Endothelial cell (in vitro differentiated cells): Measurements from ENCODE around the gene PRICKLE1. TPM values are rescaled to one million over a fixed set of nuclear protein-coding genes. Genes with fewer than 3 reads are reported as not detected.

ENCODE experiments used
- DNase-seq: peaks from one replicate; pipeline ENCODE4 v3.0.0; 2021; ENCODE audit warnings: low spot score
- H3K27ac Mint-ChIP-seq: one replicate; pipeline ENCODE4 v1.8.0; 2021; ENCODE audit warnings: mixed read lengths, inconsistent platforms; ENCODE audit not compliant: unreplicated experiment
- H3K27me3 Mint-ChIP-seq: one replicate; pipeline ENCODE4 v1.8.0; 2021; ENCODE audit warnings: mild to moderate bottlenecking, moderate library complexity, mixed read lengths, inconsistent platforms; ENCODE audit not compliant: unreplicated experiment
- H3K36me3 Mint-ChIP-seq: one replicate; pipeline ENCODE4 v1.8.0; 2021; ENCODE audit warnings: mild to moderate bottlenecking, low read depth, mixed read lengths, inconsistent platforms; ENCODE audit not compliant: unreplicated experiment
- H3K4me1 Mint-ChIP-seq: one replicate; pipeline ENCODE4 v1.8.0; 2021; ENCODE audit warnings: mild to moderate bottlenecking, mixed read lengths, inconsistent platforms; ENCODE audit not compliant: unreplicated experiment
- H3K4me3 Mint-ChIP-seq: one replicate; pipeline ENCODE4 v1.8.0; 2021; ENCODE audit warnings: mild to moderate bottlenecking, mixed read lengths, inconsistent platforms; ENCODE audit not compliant: unreplicated experiment
- H3K9me3 Mint-ChIP-seq: one replicate; pipeline ENCODE4 v1.8.0; 2021; ENCODE audit warnings: mixed read lengths, inconsistent platforms; ENCODE audit not compliant: unreplicated experiment
- CTCF ChIP-seq: fragments of 200-600 bp; sonication (generic); IDR thresholded peaks from one replicate; pipeline ENCODE4 v1.5.0; 2021; ENCODE audit warnings: antibody characterized with exemption; ENCODE audit not compliant: unreplicated experiment
- total RNA-seq: library from RNA; stranded (reverse); fragmentation: NEBNext Ultra II Directional; extraction: Animal tissue kit (Norgen Biotek cat#: 25700); gene quantifications from one replicate; pipeline ENCODE4 v1.2.1, GENCODE V29; 2021; ENCODE audit not compliant: unreplicated experiment

PRICKLE1 gene
- total RNA-seq, 1 donor from 2014 or later: 15.6 TPM

- H3K27ac Mint-ChIP-seq: no peak overlapping the region
- TF ChIP-seq CTCF: no peak
- no peaks in the 10 kb centered on the region for H3K9me3 Mint-ChIP-seq
- no peaks in the 10 kb centered on the region for H3K36me3 Mint-ChIP-seq
- H3K4me3 Mint-ChIP-seq: no peak overlapping the region
- DNase-seq: no peak
- no peaks in the 10 kb centered on the region for H3K27me3 Mint-ChIP-seq
- H3K4me1 Mint-ChIP-seq: peaks cover 28% of the 10 kb centered on the region
Measured at GRCh38 chr12:42475106-42475505, 114.4 kb downstream of the PRICKLE1 start.

- DNase-seq: no peak
- H3K9me3 Mint-ChIP-seq: no peaks in the 10 kb centered on the region
- no peak overlapping the region for H3K4me3 Mint-ChIP-seq
- no peaks in the 10 kb centered on the region for H3K27me3 Mint-ChIP-seq
- peaks cover 29% of the 10 kb centered on the region for H3K4me1 Mint-ChIP-seq
- H3K36me3 Mint-ChIP-seq: peaks cover 2% of the 10 kb centered on the region
- H3K27ac Mint-ChIP-seq: no peak overlapping the region
- TF ChIP-seq CTCF: no peak
Measured at GRCh38 chr12:42474391-42474790, 115.2 kb downstream of the PRICKLE1 start.

- no peaks in the 10 kb centered on the region for H3K27me3 Mint-ChIP-seq
- no peak for DNase-seq
- peaks cover 4% of the 10 kb centered on the region for H3K36me3 Mint-ChIP-seq
- H3K27ac Mint-ChIP-seq: no peak overlapping the region
- no peak for TF ChIP-seq CTCF
- peaks cover 32% of the 10 kb centered on the region for H3K4me1 Mint-ChIP-seq
- no peaks in the 10 kb centered on the region for H3K9me3 Mint-ChIP-seq
- no peak overlapping the region for H3K4me3 Mint-ChIP-seq
Measured at GRCh38 chr12:42473561-42473960, 116.0 kb downstream of the PRICKLE1 start.

GRCh38 chr12:42473130-42473529 is 116.4 kb downstream of the PRICKLE1 start:
- TF ChIP-seq CTCF: no peak
- no peaks in the 10 kb centered on the region for H3K9me3 Mint-ChIP-seq
- H3K4me1 Mint-ChIP-seq: peaks cover 32% of the 10 kb centered on the region
- H3K4me3 Mint-ChIP-seq: no peak overlapping the region
- peaks cover 4% of the 10 kb centered on the region for H3K36me3 Mint-ChIP-seq
- no peak overlapping the region for H3K27ac Mint-ChIP-seq
- no peaks in the 10 kb centered on the region for H3K27me3 Mint-ChIP-seq
- DNase-seq: no peak

GRCh38 chr12:42472376-42472775 is 117.2 kb downstream of the PRICKLE1 start:
- no peaks in the 10 kb centered on the region for H3K27me3 Mint-ChIP-seq
- H3K9me3 Mint-ChIP-seq: no peaks in the 10 kb centered on the region
- H3K27ac Mint-ChIP-seq: no peak overlapping the region
- H3K36me3 Mint-ChIP-seq: peaks cover 4% of the 10 kb centered on the region
- no peak for TF ChIP-seq CTCF
- H3K4me3 Mint-ChIP-seq: no peak overlapping the region
- no peak for DNase-seq
- peaks cover 29% of the 10 kb centered on the region for H3K4me1 Mint-ChIP-seq
